Fibroblast of skin of abdomen (primary cell): Measurements from ENCODE around the gene VTI1A.

ENCODE experiments used
- DNase-seq: peaks from one replicate; pipeline ENCODE4 v3.0.0-alpha.2; 2013

The VTI1A gene

DNA sequence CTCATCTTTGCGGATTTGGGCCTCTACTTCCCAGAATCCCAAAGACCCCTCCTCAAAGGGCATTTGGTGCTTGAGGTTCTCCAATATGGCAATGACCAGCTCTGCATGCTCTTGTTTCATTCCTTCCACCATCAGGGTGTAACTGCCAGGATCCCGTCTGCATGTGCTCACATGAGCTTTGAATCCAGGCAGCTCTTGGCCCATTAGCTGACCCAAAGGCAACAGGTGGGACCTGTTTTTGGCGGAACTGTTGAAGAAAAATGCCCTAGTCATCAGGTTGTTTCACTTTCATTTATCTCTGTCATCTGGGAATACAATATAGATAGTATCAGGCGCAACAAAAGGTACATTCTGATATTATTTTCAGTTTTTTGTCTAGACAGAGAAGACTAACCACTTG is 343.9 kb downstream of the VTI1A start:
- no peak for DNase-seq

DNA sequence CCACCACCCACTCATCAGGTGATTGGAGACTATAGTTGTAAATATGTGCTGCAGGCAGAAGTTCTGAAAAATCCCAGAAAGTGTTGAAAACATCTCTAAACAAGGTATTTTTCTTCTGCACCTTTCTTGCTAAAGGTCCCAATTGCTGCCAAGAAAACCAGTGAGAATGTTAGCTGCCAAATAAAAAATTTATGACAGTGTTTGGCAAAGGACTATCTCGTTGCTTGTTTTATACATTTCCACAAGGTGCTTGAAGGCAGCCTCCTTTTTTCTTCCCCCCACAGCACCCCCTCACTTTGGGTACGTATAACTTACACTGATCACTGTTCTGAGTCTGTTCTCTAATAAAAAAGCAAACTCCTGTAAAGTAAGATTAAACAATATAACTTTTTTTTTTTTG is 344.4 kb downstream of the VTI1A start:
- DNase-seq, result no peak

DNA sequence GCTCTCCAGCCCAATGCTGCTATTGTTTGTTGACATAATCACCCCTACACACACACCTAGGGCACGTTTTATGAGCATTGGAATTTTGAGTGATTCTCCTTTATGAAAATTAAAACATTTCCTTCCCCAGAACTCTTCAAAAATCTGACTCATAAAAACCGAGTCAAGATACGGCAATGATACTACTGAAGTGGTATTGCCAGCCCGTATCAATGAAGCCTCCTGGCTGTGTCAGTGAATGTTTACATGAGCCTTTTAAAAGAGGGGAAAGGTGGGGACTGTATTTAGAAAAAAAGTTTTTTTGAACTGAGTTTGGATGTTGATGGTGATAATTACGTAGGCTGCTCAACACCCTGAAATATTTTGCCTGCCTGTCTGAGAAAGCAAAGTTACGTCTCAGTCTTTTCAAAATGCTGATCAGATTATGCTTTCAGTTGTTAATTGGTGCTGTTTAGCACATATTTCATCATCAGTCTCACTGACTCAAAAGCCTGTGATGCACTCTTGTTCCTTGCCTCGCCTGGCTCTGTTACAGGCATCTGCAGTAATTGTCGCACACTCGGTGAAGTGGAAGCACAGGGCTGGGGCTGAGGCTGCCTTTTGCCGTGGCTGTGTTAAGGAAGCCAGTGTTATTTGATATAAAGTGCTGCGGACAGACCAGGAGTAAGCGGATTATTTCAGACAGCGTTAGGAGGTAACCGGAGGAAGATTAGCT is 345.6 kb downstream of the VTI1A start:
- DNase-seq, result peak; percentile 74

DNA sequence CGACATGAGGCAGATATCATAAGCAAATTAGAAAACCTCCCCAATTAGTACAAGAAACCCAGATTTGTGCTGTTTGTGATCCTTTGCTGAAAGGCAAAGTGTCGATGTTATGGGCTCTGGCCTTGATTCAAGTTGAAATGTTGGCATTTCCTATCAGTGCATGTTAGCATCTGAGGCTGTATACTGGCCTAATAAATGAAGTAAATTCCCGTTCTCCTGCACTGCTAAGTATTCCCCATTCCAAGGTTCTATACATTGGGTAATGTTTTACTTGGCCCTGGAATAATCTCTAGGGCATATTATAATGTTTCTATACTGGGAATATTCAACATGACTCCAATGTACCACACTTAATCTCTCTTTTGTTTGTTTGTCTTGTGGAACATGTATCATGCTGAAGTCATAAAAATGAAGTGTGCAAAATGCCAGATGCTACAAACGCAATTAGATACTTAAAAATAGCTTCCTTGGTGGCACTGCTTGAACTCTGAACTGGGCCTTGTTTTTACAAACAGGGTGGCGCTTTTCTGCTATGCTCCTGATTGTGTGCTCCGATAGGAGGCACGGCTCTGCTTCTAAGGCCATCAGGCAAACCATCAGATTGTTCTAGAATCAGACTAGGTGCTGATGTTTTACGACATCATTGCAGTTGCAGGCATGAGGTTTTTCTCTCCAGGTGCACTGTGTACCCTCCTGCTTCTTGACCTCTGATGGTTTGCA is 346.3 kb downstream of the VTI1A start:
- peak; percentile 25 for DNase-seq

DNA sequence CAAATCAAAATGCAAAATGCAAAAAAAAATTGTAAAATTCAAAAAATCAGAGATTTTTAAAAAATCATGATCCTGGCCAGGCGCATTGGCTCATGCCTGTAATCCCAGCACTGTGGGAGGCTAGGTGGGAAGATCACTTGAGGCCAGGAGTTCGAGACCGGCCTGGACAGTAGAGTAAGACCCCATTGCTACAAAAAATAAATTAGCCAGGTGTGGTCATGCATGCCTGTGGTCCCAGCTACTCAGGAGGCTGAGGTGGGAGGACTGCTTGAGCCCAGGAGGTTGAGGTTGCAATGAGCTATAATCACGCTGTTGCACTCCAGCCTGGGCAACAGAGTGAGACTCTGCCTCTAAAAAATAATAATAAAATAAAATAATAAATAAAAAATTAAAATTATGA is 347.2 kb downstream of the VTI1A start:
- DNase-seq, result no peak

DNA sequence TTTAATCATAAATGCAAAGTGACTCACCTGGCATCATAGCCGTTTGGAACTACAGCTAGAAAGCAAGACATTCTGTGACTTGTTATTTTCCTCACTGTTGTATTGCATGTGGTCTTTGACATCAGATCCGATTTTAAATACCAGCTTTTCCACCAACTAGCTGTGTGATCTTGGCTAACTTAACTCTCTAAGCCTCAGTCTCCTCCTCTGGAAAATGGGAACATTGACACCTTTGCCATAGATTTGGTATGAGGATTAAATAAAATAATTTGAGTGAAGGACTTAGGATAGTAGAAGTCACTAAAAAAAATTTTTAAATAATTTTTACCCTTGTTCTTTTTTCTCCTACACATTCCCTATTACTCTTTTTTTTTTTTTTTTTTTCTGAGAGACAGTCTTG is 348.1 kb downstream of the VTI1A start:
- DNase-seq, result no peak

DNA sequence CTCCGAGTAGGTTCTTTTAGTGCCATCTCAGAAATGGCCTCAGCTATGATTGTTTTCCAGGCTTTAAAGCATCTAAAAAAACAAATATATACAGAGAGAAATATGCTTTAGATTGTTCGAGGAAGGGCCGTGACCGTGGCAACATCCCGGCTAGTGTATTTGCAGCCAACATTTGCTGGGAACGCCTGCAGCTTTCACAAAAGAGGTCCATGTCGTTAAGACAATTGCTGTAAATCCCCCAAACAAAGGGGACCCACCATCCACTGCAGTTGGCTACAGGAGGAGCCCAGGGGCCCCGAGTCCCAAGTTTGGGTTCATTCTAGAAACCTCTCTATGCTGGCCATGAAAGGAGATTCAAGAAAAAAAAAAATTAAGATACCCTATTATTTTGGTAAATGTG is 350.2 kb downstream of the VTI1A start:
- DNase-seq, result no peak

DNA sequence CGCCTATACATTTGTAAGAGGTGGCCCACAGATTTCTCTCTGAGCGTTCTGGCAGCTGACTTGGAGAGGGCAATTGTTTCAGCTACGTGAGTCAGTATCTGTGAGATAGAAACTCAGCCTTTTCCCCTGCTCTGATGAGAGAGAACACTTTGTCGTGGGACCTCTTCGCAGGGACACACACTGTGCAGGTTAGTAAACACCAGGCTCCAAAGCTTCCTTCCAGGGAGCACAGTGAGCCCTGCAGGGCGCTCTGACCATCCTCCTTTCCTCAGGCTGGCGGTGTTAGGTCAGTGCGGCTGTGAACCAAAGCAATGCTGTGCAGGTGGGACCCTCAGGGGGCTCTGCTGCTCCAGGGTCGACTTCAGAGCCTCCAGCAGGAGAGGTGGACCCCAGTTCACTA is 350.8 kb downstream of the VTI1A start:
- no peak for DNase-seq

DNA sequence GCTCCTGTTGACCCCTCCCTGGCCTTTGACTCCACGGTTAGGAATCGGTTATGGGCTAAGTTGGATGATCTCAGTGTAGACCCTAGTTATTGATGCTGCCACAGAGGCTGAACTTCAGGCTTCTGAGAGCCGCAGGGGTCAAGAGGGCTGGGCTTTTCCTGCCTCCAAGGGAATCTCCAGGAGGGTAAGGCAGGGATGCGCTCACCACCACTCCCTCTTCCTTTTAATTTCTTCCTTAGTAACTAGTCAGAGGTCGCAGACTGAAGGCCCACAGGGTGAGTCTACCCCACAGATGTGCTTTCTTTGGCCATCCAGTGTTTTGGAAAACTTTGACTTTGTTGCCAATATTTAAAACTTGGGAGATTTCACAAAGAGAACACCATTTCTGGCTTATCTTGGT is 352.0 kb downstream of the VTI1A start:
- no peak for DNase-seq

DNA sequence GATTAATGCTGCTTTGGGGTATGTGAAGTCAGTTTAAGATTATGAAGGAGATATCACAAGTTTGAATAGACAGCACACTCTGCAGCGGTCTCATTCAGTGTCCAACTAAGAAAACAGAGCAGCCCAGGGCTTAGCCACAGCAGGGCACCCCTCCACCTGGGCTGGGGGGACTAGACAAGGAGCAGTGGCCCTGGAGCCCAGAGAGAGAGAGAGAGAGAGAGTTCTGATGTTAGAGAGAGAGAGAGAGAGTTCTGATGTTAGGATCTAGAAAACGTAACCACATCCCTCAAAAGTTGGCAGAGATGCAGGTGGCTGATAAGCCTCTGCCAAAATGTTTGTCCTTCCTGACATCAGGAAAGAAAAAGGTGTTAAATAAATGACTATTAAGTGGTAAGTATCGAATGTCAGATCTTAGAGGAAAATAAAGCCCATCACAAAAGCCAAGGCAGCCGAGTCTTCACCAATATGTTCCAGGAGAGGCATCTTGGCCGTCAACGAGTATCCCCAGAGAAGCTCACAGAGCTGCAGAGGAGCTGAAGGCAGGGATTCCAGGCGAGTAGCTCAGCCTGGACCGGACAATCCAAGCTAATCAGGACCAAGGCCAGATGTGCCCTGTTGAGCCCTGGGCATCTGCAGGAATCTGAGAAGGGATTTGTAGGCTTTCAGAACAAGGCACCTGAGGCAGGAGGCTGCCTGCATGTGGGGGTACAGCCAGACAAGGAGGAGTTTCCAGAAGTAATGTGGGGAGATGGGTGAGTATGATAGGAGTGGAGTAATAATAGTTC is 352.9 kb downstream of the VTI1A start:
- DNase-seq, result no peak

DNA sequence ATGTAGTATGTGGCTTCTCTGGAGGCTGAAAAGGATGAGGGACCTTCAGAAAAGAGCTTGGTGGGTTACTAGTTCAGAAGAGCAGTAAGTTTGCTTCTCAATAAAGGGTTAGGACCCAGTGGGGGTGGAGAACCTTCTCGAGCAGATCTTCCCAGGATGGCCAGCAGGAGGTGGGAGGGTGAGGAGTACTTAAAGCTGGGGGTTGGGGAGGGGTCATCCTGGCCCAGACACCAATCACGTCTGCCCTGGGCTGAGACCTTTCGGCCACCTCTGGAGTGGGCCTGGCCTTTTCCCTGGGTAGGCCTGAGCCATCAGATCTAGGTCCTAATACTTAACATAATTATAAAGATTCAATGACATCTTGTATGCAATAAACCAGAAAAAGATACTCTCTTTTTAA is 354.0 kb downstream of the VTI1A start:
- no peak for DNase-seq

DNA sequence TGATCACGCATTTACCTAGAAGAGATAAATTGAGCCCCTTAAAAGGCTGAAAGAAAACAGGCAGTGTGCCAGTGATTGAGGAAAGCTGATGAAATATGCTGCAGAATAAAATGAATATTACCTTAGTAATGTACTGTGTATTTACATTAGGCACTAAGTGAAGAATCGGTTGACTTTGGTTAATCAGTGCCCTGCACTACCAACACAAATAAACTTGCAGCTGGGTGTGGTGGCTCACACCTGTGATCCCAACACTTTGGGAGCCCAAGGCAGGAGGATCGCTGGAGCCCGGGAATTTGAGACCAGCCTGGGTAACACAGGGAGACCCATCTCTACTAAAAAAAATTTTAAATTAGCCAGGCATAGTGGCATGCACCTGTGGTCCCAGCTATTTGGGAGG is 354.7 kb downstream of the VTI1A start:
- no peak for DNase-seq

DNA sequence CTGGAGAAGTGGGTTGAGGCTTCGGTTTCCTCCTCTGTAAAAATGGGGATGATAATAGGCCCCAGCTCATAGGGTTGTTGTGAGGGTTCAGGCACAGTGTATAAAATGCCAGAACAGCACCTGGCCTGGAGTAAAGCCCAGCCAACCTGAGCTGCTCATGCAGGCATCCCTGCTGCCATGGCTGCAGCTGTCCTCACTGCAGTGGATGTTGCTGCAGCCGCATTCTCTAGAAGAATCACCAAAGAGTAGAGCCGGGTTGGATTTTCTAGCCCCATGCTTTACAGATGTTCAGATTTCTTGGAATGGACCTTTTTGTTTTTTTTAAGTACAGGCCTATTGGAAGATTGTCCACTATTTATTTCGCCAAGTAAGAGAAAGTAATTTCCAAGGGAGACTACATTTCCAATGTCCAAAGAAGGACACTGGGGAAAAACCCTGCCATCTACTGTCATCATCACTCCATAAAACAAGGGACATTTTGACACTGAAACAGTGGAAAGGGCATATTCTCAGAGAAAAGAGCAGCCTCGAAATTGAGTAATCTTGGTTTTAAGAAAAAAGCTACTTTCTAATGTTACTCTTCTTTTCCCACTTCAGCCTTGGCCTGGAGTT is 355.5 kb downstream of the VTI1A start:
- no peak for DNase-seq

DNA sequence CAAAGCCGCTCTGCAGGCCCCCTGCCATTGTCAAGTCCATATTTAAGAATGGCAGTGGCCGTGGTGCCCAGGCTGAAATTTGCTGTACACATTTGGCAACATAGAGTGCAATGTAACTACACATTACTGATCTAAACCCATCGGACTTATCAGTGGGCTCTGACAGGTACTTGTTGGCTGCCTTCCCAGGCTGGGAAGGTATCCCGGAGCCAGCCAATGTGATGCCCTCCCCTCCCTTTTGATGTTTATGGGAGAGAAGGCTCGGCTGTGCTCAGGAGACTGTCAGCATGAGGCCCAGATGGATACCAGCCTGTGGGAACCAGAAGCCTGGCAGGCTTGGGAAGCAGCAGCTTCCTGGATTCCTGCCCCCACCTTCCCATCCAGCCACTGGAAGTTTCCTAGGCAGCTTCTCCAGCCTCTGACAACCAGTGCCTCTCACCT is 357.0 kb downstream of the VTI1A start:
- no peak for DNase-seq

DNA sequence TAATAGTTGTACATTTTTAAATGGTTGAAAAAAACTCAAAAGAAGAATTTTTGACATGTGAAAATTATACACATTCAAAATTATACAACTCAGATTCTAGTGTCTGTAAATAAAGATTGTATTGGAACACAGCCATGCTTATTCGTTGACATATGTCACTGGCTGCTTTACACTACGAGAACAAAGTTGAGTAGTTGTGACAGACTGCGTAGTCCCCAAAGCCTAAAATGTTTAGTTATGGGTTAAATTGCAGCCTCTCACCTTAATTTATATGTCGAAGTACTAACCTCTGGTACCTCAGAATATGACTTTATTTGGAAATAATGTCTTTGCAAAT is 358.2 kb downstream of the VTI1A start:
- no peak for DNase-seq

DNA sequence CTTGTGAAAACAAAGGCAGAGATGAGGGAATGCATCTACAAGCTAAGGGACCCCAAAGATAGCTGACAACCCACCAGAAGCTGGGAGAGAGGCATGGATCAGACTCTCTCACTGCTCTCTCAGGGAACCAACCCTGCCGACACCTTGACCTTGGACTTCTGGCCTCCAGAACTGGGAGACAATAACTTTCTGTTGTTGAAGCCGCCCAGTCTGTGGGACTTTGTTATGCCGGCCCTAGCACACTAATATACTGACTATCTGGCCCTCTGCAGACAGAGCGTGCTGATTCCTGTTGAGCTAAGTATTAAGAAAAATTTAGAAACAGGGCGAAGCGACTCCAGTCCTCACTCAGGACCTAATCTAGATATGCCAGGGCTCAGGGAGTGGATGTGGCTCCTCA is 358.7 kb downstream of the VTI1A start:
- no peak for DNase-seq

DNA sequence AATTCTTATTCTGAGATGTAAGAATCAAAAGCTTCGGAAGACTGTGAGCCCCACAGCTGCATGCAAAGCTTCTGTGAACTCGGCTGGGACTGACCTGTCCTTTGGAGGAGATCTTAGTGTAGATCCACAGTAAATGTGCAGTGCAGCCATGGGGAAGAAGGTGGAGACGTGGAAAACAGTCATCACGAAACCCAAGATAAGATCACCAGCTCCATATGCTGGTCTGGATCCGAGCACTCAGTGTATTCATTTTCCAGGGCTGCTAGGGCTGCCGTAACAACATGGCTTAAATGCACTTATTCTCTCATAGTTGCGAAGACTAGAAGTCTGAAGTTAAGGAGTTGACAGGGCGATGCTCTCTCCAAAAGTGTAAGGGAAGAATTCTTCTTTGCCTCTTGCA is 360.0 kb downstream of the VTI1A start:
- DNase-seq, result no peak

DNA sequence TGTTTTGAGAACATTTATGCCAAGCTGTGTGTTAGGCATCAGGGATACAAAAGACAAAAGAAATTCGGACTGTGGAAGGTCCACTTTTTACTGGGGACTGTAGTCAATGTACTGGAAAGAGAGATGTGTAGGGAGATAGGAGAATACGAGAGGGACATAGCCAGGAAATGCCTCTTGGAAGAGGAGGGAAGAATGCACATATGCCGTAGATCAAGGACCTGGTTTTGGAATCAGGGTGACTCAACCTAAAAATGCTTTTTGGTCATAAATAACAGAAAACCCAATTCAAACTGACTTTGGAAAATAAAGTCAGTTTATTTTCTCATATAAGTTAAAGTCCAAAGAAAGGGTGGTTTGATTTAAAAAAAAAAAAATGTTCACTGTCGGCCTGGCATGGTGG is 362.7 kb downstream of the VTI1A start:
- DNase-seq, result peak; percentile 60

DNA sequence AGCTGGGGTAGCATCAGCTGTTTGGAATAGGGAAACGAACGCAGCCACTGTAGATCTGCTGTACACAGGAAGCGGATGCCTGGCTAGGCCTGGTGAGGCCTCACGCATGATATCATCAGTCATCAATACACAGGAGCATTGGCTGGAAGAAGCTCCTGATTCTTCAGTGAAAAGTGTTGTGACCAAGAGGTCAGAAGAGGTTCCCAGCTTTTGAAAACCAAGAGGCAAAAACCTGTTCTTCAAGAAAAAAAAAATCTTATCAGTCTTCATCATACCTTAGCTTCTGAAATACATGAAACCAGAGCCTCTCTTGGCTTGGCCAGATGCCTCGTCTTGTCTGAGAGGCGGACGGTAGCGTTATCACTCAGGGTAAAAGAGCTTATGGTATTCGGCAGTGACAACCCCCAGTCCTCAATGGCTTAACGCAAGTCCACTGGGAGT is 363.7 kb downstream of the VTI1A start:
- no peak for DNase-seq

DNA sequence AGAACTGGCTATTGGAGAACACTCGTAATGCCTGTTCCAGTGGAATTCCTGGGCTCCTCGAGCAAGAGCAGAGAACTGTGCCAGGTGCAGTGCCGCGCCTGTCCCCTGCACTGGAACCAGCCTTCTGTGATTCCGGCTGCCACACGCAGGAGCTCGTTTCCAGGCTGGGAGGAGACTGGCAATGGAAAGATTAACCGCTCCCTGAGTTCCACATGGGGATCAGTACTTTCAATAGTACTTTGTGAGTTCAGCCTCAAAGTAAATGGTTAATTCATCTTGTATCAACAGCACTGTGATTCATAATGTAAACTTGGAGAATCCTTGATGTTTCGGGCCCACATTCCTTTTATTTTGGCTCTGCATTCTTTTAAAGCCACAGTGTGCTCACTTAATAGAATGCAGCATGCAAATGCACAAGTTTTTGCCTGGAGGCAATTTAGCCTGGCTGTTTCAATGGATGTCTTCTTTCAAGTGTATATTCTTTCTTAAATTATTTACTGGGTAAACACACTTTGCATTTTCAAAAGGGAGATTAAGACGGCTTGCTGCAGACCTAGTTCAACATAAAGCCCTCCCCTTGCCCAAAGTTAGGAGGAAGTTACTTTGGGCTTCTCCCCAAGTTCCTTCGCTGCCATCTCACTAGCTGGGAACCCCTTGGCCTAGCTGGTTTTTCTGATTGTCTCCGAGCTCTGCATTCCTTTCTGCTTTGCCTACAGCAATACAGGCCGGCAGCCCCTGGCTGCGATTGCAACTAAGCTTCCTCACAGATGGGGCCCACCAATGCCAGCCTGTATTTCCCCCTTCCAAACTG is 364.9 kb downstream of the VTI1A start:
- peak; percentile 94 for DNase-seq

DNA sequence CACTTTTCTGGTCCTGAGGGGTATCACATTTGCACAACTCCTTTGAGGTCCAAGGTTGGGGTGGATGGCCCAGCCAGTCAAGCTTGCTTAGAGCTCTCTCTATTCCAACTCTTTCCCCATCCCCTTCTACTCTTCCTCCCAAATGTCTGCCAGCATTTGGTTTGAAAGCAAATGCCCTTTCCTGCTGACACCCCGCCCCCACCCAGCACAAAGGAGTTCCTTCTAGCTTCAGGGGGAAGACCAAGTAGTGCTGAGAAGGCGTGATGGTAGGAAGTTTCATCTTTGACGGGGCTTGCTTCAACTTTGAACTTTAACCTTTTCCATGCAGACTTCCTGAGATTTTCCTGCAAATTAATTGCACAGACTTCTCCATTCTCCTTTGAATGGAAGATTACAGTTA is 365.6 kb downstream of the VTI1A start:
- DNase-seq, result no peak

DNA sequence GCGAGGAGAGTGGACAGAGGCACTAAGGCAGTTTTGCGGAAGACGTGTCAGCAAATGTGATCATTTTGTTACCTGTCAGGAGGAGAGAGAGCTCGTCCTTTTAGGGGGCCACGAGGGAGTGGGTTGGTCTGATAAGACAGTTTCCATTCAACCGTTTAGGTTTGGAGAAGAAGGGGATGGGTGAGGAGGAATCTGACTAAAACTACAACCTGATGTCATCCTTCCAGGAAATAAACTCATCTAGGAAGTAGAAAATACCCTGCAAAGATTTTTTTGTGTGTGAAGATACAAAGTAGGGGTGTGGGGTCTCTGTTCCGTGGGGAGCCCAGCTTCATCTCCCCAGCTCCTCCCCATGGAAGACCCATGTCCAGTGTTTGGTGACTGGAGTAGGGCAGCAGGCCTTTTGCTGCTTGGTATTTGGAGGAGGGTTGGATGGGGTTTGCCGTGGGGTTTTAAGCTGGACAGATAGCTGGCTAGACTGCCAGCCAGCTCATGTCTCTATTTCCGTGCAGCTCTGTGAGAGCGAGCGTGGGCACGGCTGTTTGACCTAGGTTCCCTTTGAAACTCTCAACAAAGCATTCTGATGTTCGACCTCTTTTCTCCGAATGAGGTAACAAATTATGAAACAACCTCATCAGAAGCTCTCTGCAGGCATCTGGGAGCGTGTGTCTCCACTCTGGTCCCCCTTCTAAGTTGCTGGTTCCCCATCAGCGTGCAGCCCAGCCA is 367.0 kb downstream of the VTI1A start:
- DNase-seq, result no peak
